GM21576 (cell line): ENCODE measurements around the gene DRAM1.

Source experiments
- ATAC-seq: cut with Tn5 transposase; IDR thresholded peaks from one replicate; pipeline ENCODE4 v1.9.1; 2021; ENCODE audit warnings: mild to moderate bottlenecking, moderate library complexity; ENCODE audit not compliant: unreplicated experiment

The DRAM1 gene

DNA sequence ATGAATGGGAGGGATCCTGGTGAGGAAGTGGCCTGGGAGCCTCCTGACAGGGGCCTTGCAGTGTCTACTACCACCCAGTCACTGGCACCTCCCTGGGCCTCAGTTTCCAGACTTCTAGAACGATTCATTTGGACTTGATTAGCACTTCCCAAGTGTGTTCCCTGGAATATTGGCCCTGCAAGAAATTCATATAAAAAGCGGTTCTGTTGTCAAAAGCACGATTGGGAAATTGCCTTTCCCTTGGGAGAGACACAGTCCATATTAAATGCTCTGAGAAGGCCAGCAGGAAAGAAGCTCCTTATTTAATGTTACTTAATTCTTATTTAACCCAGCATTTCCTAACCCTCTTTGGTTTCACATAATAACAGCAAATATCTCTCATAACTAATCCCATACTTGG lies 61.9 kb downstream of the DRAM1 start:
- ATAC-seq = no peak

DNA sequence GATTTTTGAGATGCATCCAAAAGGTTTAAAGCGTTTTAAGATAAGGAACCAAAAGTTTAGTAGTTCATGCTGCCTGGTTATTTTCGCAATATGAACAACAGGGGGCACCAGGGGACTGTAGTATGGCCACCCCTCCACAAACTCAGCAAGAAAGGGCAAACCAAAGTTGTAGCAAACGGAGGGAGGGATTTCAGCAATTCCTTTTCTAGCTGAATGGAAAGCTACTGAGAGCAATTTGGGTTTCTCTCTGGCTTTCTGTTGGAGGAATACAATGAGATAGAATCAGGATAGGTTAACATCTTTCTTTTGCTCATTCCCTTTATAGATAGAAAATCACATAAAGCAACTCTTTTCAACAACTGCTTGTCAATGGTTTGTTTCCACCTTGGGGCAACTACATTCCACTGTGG lies 62.5 kb downstream of the DRAM1 start:
- peak; percentile 25 for ATAC-seq

DNA sequence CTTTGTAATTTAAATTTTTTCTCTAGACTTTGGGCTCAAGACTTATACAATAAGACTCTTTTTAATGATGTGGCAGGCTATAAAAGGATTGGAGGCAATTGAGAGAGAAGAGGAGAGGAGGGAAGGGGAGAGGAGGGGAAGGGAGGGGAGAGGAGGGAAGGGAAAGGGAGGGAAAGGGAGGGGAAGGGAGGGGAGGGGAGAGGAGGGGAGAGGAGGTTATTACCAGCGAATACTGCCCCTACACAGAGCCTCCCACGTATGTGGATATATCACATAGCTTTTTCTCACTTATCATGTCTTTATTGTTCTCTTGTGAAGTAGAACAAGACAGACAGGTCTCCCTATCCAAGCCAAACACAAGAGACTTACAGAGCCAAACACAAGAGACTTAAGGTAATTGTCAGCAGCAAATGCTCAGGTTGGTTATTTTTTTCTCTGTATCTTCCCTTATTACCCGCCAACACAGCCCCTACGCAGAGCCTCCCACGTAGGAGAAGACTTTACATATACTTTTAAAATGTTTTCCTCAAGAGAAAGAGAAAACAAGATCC lies 63.1 kb downstream of the DRAM1 start:
- no peak for ATAC-seq

DNA sequence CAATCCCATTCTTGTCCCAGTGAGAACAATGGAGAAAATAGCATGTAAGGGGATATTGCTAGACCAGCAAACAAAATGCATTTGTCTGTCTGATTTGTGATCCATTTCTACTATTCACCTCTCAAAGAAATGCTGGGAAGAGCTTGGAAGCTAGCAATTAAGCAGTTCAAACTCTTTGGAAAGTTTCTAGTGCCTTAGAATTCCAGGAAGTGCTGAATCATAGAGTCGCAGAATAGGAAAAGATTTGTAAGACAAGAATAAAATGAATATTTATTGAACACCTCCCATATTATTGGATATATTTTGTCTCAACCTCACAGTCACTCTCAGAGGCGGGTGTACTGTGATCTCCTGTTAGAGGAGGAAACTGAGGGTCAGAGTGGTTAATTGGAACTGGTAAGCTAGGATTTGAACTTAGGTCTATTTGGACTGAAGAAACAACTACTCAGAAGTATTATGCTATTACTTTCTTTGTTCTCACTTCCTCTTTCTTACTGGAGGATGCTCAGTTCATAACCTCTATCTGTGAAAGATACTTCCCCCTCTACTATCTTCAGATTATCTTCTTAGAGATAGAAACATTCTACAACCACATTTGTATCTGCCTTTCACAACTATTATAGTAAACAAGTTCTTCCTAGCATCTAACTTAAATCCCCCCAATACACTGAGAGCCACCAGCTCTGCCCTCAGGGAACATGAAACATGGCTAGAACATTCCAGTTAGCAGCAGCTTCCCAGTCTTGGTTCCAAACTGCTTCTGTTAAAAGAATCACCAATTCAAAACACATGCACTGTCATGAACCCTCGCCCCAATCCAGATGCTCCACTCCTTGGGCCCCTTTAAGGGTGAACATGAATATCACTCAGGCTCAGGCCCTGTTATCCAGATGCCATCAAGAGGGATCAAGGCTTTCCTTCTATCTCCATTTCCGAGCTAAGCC lies 64.2 kb downstream of the DRAM1 start:
- ATAC-seq = peak; percentile 83

DNA sequence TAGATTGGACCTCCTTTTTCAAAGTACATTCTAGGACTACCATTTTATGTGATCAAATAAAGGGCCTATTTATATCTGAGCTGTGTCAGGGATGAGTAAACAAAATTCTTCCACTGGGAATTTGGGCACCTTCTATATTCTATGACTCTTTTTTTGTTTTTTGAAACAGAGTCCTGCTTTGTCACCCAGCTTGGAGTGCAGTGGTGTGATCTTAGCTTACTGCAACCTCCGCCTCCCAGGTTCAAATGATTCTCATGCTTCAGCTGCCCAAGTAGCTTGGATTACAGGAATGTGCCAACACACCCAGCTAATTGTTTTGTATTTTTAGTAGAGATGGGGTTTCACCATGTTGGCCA lies 64.8 kb downstream of the DRAM1 start:
- no peak for ATAC-seq

DNA sequence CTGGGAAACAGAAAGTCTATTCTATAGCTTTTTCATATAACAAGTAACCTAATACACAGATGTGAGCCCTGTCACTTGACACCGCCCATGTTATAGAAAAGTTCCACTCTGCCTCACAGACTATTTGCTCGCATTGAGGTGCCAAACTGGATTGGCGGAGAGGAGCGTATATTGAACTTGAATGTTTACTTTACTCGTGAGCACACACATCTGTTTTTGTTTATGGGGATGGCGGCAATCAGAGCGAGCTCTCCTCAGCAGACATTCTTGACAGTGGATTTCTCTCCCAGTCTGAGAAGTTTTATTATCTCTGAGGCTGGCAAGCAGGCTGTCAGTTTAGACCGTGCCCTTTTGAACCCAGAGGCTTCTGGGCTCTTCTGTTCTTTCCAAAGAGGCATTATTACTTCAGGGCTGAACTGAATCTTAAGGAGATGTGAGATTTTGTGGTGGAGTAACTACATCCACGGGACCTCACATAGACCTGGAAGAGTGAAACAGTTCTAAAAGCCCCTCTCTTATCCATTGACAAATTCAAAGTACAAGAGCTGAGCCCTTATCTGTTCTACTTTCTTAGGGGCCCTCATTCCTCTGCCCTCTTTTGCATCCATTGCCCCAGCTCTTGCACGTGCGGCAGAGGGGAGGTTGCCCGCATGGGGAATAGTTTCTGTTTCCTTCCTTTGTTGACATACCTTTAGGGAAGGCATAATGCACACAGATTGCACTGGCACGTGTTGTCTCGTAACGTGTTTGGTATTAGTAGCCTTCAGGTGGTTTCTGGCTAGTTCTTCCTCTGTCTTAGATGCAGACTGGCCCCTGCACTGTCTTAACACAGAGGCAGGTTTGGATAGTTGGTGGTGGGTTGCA lies 68.2 kb downstream of the DRAM1 start:
- no peak for ATAC-seq

DNA sequence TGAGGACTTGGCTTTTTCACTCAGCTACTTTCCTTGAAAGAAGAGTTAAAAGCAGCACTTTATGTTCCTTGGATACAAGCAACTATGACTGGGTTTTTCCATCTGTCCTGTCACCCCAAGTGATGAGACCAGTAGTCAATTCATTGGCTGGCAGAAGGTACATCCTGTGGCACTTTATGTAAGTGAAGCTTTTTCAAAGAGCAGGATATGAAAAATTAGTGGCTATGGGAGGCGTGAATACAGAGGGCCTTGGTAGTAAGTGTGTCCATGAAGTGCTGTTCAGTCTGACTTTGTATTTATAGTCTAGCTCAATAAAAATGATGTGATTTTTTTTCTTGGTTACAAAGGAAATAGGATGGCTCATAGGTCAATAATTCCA lies 68.8 kb downstream of the DRAM1 start:
- no peak for ATAC-seq

DNA sequence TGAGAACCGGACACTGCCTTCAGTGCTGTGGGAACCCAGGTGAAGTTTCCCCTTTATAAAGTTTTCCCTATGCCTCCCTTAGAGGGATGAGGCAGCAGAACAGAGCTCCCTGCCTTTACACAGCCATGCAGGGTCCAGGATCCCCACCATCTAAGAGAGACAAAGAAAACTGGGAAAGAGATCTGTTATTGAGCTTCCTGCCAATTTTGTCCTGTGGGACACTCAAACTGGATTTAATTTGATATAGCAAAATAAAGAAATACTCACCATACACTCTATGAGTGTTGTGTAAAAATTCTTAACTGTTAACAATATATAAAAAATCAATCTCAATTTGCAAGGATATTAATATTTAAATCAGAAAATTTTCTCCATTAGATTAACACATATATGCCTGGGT lies 69.9 kb downstream of the DRAM1 start:
- ATAC-seq = no peak

DNA sequence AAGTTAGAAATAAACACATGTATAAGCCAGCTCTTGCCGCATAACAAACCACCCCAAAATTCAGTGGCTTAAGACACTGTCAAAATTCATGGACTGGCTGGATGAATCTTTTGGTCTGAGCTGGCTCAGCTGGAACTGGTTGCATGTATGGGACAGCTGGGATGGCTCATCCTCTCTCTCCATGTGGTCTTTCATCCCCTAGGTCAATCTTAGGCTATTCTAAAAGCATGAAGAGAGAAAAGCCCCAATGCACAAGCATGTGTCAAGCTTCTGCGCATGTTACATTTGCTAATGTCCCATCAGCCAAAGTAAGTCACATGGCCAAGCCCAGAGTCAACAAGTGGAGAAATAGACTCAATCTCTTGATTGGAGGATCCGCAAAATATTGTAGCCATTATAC lies 71.0 kb downstream of the DRAM1 start:
- ATAC-seq = no peak

DNA sequence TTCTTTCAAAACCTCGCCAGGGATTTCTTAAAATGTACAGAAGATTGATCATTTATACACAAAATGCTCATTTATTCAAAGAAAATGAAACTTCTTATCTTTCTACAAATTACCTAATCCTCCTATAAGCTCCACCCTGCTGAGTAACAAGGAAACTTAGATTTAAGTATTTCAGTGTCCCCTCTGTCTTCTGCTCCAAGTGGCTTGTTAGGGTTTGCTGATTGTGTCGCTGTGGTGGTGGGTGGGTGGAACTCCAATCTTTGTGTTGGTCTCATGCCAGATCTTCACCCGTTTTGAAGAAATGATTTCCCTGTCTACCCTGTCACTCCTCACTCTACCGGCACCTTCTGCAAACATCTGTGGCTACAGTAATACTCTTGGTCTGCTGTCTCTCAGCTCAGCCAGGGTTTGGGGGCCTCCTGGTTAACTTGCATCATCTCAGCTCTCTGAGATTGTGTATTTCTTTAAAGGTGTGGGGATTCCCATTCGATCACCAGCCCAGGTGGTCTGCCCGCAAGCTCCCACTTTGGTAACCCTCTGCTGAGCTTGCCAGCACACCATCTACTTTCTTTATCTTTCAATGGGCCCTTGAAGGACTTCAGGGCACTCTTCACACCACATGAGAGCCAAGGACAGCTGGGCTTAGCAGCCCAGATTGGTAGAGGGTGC lies 73.8 kb downstream of the DRAM1 start:
- no peak for ATAC-seq

DNA sequence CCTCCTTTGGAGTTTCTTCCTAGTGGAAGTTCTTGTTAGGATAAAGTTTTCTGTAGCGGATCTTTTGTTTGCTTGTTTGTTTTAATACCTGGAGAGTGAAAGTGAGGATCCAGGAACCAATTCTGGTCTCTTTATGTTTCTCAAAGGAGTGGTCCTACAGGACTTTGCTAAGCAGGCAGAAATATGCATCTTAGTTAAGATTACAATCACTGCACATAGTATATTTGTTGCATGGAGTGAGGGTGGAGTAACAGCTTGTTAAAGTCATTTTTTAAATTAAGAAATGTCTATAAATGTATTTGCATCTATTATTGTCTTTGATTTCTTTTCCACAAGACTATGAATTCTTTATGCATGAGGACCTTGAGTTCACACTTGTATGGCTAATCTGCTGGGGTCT lies 76.7 kb downstream of the DRAM1 start:
- no peak for ATAC-seq

DNA sequence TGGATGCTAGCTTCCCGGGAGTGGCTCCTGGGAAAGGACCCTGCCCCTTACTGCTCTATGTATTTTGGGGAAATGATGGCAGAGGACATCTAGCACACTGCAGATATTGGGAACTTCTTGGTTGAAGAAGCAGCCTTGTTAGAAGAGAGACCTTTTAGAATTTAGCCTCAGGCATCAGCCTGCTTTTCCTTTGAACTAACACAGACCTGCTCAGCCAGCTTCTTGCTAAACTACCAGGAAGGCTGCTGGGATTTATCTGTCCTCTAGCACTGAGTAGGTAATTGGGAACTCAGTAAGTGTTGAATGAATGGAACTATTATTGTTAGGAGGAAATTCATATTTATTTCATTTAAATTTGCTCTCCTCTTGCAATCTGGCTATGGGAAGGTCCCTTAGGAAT lies 77.3 kb downstream of the DRAM1 start:
- ATAC-seq = no peak

DNA sequence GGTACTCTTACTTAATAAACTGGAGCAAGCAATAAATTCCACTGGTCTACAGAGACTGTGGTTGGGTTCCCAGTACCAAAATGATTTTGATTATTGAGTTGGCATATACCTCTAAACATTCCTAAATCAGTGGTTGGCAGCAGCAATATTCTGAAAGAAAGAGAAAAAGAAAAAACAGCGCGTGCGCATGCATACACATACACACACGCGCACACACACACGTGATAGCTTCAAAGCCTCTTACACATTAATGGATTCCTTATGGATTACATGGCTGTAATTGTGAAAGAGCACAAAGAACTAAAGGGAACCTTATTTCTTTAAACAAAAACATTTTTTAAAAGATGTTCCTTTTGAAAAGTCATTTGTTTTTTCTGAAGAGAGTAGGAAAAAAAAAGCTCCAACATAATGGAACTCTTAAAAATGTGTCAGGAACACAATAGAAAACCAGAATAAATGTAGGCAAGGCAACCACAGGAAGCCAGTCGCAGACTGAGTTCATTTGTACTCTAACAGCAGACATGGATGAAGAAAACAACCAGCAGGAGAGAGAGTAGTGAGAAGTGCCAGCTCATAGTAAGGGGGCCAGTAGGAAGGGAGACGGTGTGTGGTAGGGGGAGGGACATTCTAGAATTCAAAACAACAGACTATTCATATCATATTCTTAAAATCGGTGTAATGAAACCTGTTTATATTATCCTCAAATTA lies 80.0 kb downstream of the DRAM1 start:
- ATAC-seq = no peak

DNA sequence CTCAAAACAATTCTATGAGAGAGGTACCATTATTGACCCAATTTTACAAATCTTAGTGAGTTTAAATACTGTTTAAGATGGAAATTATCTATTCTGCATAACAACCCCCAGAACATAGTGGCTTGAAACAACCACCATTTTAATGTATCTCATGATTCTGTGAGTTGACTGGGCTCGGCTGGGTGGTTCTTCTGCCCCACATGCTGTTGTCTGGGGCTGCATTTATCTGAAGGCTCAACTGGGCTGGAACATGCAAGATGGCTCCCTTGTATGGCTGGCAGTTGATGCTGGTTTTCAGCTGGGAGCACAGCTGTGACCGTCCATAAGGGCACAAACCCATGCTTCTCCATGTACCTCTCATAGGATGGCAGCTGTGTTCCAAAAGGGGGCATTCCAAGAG lies 82.2 kb downstream of the DRAM1 start:
- ATAC-seq = no peak

DNA sequence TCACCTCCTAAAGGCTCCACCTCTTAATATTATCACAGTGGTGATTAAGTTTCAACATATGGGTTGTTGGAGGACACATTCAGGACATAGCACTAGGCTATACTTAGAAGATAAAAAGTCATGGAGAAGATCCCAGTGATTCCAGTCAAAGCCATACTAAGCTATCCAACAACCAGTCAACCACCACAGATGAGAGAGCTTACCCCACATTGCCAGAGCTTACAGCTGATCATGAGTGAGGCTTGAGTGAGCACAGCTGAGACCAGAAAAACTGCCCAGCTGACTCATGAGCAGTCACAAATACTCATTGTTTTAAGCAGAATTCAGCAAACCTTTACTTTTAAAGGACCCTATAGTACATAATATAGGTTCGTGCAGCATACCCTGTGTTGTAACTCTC lies 85.1 kb downstream of the DRAM1 start:
- ATAC-seq = no peak

DNA sequence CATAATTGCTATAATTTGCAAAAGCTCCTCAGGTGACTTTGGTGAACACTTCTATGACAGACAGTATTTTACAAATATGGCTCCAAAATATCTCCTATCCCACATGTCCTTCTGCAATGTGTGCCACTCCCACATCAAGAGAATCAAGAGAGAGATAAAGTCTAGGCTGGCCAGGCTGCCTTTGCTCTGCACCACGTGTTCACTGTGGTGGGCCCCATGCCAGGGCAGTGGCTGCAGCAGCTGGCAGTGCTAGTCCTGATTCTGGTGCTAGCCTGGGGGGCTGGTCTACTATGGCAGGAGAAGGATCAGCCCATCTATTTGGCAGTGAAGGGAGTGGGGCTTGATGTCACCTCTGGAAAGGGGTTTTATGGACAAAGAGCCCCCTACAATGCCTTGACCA lies 86.3 kb downstream of the DRAM1 start:
- no peak for ATAC-seq

DNA sequence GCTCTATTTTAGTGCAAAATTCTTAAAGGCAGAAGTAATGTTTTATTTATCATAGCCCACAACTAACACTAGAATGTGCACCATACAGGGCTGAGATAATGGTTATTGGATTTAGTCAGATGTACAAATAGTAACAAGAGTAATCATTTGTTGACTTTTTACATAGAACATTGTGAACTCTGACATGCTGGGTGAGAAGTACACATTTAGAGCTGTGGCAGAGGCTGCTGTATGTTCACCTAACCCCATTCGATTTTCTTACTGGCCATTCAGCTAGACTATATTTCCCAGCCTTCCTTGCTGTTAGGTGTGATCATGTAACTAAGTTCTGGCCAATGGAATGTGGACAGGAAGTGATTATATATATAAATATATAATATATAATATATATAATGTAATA lies 89.1 kb downstream of the DRAM1 start:
- ATAC-seq = no peak

DNA sequence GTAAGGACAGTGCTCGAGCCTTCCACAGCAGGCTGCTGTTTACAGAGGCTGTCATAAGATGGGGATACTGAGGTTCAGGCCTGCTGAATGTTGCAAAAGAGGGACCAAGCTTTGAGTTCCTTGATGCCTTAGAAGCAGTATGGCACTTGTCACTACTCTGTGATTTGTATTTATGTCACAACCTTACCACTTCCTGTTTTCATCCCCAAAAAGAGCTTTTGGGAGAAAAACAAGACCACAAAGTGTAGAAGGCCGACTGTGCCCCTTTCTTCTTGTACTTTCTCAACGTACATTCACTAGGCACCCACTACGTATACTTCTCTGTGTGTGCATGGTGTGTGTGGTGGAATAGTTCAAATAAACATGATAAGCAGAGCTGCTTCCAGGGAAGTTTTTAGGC lies 90.1 kb downstream of the DRAM1 start:
- no peak for ATAC-seq

DNA sequence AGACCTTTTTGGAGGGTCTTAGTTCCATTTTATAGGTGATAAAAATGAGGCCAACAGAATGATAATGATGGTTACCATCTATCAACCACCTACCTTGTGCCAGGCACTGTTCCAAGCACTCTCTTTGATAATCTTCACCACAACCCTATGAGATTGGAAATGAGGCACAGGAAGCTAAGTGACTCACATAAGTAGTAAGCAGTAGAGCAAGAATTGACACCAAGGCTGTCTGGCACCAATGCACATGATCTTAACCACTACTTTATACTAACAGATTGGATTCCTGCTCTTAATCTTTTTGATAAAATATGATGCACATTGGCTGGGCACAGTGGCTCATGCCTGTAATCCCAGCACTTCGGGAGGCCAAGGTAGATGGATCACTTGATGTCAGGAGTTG lies 91.4 kb downstream of the DRAM1 start:
- no peak for ATAC-seq
